SK-N-SH treated with all-trans-retinoic acid at 6 μM for 48 hours (cell line): ENCODE data around the gene BPIFA1.

ENCODE experiments used
- ATAC-seq: fragments of 200-7000 bp; cut with Tn5 transposase; 3 replicates; pipeline ENCODE4 v1.9.1; 2020; ENCODE audit warnings: mild to moderate bottlenecking, moderate library complexity
- ARNTL ChIP-seq: fragments of 450-650 bp; formaldehyde crosslinking; IDR thresholded peaks from 2 replicates; pipeline ENCODE4 v1.5.0; 2020; ENCODE audit warnings: low read depth, mild to moderate bottlenecking, moderate library complexity, borderline replicate concordance
- BACH2 ChIP-seq: fragments of 250-450 bp; sonication (Bioruptor Pico); IDR thresholded peaks from 2 replicates; pipeline ENCODE4 v1.9.0; 2021; ENCODE audit warnings: mild to moderate bottlenecking, borderline replicate concordance
- CREB5 ChIP-seq: fragments of 250-450 bp; sonication (Bioruptor Pico); IDR thresholded peaks from 2 replicates; pipeline ENCODE4 v1.5.1; 2020; ENCODE audit warnings: low read depth, mild to moderate bottlenecking, moderate library complexity
- CSDC2 ChIP-seq: fragments of 250-450 bp; sonication (Bioruptor Pico); IDR thresholded peaks from 2 replicates; pipeline ENCODE4 v1.5.0; 2020; ENCODE audit warnings: mild to moderate bottlenecking, moderate library complexity
- ESRRG ChIP-seq: fragments of 250-450 bp; sonication (Bioruptor Pico); IDR thresholded peaks from 2 replicates; pipeline ENCODE4 v1.6.1; 2021; ENCODE audit warnings: mild to moderate bottlenecking
- GLIS3 ChIP-seq: fragments of 250-450 bp; sonication (Bioruptor Pico); IDR thresholded peaks from 2 replicates; pipeline ENCODE4 v1.5.0; 2020; ENCODE audit warnings: mild to moderate bottlenecking, moderate library complexity
- ISL1 ChIP-seq: fragments of 250-450 bp; sonication (Bioruptor Pico); IDR thresholded peaks from 2 replicates; pipeline ENCODE4 v2.1.2; 2022; ENCODE audit warnings: mild to moderate bottlenecking, moderate library complexity
- OSR1 ChIP-seq: fragments of 250-450 bp; sonication (Bioruptor Pico); IDR thresholded peaks from 2 replicates; pipeline ENCODE4 v1.8.0; 2022; ENCODE audit warnings: moderate library complexity, mild to moderate bottlenecking, inconsistent platforms
- PATZ1 ChIP-seq: fragments of 250-450 bp; sonication (Bioruptor Pico); IDR thresholded peaks from 2 replicates; pipeline ENCODE4 v1.8.0; 2020; ENCODE audit warnings: mild to moderate bottlenecking, moderate library complexity, borderline replicate concordance
- PPARA ChIP-seq: fragments of 250-450 bp; sonication (Bioruptor Pico); IDR thresholded peaks from 2 replicates; pipeline ENCODE4 v1.5.0; 2020; ENCODE audit warnings: mild to moderate bottlenecking, borderline replicate concordance
- RARB ChIP-seq: fragments of 250-450 bp; sonication (Bioruptor Pico); IDR thresholded peaks from 2 replicates; pipeline ENCODE4 v1.8.0; 2021; ENCODE audit warnings: mild to moderate bottlenecking, moderate library complexity
- SNAI2 ChIP-seq: fragments of 250-450 bp; sonication (Bioruptor Pico); IDR thresholded peaks from 2 replicates; pipeline ENCODE4 v1.5.0; 2020; ENCODE audit warnings: mild to moderate bottlenecking, moderate library complexity
- TCF4 ChIP-seq: fragments of 250-450 bp; sonication (Bioruptor Pico); IDR thresholded peaks from 2 replicates; pipeline ENCODE4 v1.8.0; 2021; ENCODE audit warnings: mild to moderate bottlenecking, moderate library complexity, borderline replicate concordance
- TOX ChIP-seq: fragments of 250-450 bp; sonication (Bioruptor Pico); IDR thresholded peaks from 2 replicates; pipeline ENCODE4 v1.8.0; 2021; ENCODE audit warnings: mild to moderate bottlenecking, moderate library complexity, borderline replicate concordance
- TSHZ2 ChIP-seq: fragments of 250-450 bp; sonication (Bioruptor Pico); IDR thresholded peaks from 2 replicates; pipeline ENCODE4 v1.5.0; 2020; ENCODE audit warnings: mild to moderate bottlenecking, moderate library complexity
- ZC3H10 ChIP-seq: fragments of 250-450 bp; sonication (Bioruptor Pico); IDR thresholded peaks from 2 replicates; pipeline ENCODE4 v1.5.1; 2021; ENCODE audit warnings: mild to moderate bottlenecking, moderate library complexity
- ZFP3 ChIP-seq: fragments of 250-450 bp; sonication (Bioruptor Pico); IDR thresholded peaks from 2 replicates; pipeline ENCODE4 v1.5.0; 2020; ENCODE audit warnings: mild to moderate bottlenecking, moderate library complexity
- ZFP30 ChIP-seq: fragments of 450-650 bp; formaldehyde crosslinking; IDR thresholded peaks from 2 replicates; pipeline ENCODE4 v1.5.0; 2022; ENCODE audit warnings: mild to moderate bottlenecking, moderate library complexity
- ZNF565 ChIP-seq: fragments of 450-650 bp; formaldehyde crosslinking; conservative IDR thresholded peaks from 2 replicates; pipeline ENCODE4 v1.5.0; 2020; ENCODE audit warnings: low read depth, mild to moderate bottlenecking, moderate library complexity
- ZNF70 ChIP-seq: fragments of 450-650 bp; formaldehyde crosslinking; IDR thresholded peaks from 2 replicates; pipeline ENCODE4 v1.5.0; 2020; ENCODE audit warnings: mild to moderate bottlenecking, moderate library complexity
- ZNF8 ChIP-seq: fragments of 450-650 bp; formaldehyde crosslinking; IDR thresholded peaks from 2 replicates; pipeline ENCODE4 v1.5.0; 2020; ENCODE audit warnings: mild to moderate bottlenecking, moderate library complexity
- TF ChIP-seq, protein P1 (sequence below): fragments of 250-450 bp; sonication (Bioruptor Pico); IDR thresholded peaks from 2 replicates; pipeline ENCODE4 v1.8.0; 2021; ENCODE audit warnings: low read depth, mild to moderate bottlenecking, moderate library complexity, borderline replicate concordance
- TF ChIP-seq, protein P2 (sequence below): fragments of 250-450 bp; sonication (Bioruptor Pico); IDR thresholded peaks from 2 replicates; pipeline ENCODE4 v1.5.1; 2021; ENCODE audit warnings: mild to moderate bottlenecking, moderate library complexity

BPIFA1 gene

DNA sequence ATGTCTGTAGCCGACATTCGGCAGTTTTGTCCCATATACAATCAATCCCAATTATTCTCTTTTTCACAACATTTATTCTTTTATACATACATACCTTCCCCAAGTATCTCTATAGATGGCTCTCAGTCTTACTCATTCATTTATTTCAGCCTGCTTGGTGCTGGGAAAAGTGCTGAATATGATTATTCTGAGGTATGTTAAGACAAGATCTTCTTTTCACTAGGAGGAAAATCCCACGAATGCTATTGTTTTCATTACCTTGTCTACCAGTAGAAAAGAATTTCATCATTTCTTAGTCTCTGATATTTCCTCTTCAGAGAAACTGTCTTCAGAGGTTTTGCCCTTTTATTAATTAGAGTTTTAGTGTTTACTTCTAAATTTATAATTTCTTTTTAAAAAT lies 32.4 kb upstream of the BPIFA1 start:
- TF ChIP-seq PATZ1 (CRISPR knock-in tag) (no peak), TOX (no peak), ARNTL (CRISPR knock-in tag) (no peak), RARB (CRISPR knock-in tag) (no peak), ESRRG (CRISPR knock-in tag) (no peak), ZFP30 (no peak), OSR1 (no peak), ISL1 (no peak), CREB5 (CRISPR knock-in tag) (no peak), PPARA (CRISPR knock-in tag) (no peak), GLIS3 (CRISPR knock-in tag) (no peak), ZNF565 (CRISPR knock-in tag) (no peak), CSDC2 (CRISPR knock-in tag) (no peak), ZNF8 (CRISPR knock-in tag) (no peak), BACH2 (CRISPR knock-in tag) (no peak), ZNF70 (CRISPR knock-in tag) (no peak), ZFP3 (CRISPR knock-in tag) (no peak), TCF4 (CRISPR knock-in tag) (no peak), TSHZ2 (CRISPR knock-in tag) (no peak)
- TF ChIP-seq, protein P1, sequence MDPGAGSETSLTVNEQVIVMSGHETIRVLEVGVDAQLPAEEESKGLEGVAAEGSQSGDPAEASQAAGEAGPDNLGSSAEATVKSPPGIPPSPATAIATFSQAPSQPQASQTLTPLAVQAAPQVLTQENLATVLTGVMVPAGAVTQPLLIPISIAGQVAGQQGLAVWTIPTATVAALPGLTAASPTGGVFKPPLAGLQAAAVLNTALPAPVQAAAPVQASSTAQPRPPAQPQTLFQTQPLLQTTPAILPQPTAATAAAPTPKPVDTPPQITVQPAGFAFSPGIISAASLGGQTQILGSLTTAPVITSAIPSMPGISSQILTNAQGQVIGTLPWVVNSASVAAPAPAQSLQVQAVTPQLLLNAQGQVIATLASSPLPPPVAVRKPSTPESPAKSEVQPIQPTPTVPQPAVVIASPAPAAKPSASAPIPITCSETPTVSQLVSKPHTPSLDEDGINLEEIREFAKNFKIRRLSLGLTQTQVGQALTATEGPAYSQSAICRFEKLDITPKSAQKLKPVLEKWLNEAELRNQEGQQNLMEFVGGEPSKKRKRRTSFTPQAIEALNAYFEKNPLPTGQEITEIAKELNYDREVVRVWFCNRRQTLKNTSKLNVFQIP (CRISPR knock-in tag), result no peak
- ATAC-seq, result no peak

DNA sequence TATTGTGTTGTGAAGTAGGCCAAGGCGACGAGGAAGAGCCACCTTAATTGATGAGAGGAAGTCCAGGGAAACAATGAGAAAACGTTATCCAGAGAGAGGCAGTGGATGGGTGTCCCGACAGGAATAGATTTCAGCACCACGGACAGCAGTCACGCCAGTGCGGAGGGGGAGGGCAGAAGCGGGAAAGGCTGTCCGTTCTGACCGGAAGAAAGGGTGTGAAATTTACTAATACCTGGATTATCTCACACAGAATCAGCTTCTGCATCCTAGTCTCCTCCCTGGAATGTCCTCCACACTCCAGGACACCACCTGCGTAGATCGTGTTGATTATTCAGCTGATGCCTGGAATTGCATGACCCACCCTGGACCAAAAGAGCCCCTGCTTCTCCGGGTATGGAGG lies 26.0 kb upstream of the BPIFA1 start:
- ATAC-seq, result peak; percentile 63
- TF ChIP-seq CREB5 (CRISPR knock-in tag) (no peak), ZFP30 (no peak), OSR1 (no peak), ARNTL (CRISPR knock-in tag) (no peak), RARB (CRISPR knock-in tag) (no peak), TCF4 (CRISPR knock-in tag) (no peak), SNAI2 (CRISPR knock-in tag) (no peak), ZNF8 (CRISPR knock-in tag) (no peak), CSDC2 (CRISPR knock-in tag) (no peak), ESRRG (CRISPR knock-in tag) (no peak), ZC3H10 (CRISPR knock-in tag) (no peak), PATZ1 (CRISPR knock-in tag) (no peak), ISL1 (no peak)
- TF ChIP-seq, protein P1 (CRISPR knock-in tag), result no peak
- TF ChIP-seq, protein P2, sequence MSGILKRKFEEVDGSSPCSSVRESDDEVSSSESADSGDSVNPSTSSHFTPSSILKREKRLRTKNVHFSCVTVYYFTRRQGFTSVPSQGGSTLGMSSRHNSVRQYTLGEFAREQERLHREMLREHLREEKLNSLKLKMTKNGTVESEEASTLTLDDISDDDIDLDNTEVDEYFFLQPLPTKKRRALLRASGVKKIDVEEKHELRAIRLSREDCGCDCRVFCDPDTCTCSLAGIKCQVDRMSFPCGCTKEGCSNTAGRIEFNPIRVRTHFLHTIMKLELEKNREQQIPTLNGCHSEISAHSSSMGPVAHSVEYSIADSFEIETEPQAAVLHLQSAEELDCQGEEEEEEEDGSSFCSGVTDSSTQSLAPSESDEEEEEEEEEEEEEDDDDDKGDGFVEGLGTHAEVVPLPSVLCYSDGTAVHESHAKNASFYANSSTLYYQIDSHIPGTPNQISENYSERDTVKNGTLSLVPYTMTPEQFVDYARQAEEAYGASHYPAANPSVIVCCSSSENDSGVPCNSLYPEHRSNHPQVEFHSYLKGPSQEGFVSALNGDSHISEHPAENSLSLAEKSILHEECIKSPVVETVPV, result no peak
